ENCODE measurements around the gene COL1A1. TPM values are rescaled to one million over a fixed set of nuclear protein-coding genes. Genes with fewer than 3 reads are reported as not detected.
A peak's percentile ranks its signal among the peaks of the same experiment; 100 is the strongest.

Gene COL1A1
- total RNA-seq, 4 donors from 2014 or later: 20.7 to 123 (median 41.5) TPM

DNA sequence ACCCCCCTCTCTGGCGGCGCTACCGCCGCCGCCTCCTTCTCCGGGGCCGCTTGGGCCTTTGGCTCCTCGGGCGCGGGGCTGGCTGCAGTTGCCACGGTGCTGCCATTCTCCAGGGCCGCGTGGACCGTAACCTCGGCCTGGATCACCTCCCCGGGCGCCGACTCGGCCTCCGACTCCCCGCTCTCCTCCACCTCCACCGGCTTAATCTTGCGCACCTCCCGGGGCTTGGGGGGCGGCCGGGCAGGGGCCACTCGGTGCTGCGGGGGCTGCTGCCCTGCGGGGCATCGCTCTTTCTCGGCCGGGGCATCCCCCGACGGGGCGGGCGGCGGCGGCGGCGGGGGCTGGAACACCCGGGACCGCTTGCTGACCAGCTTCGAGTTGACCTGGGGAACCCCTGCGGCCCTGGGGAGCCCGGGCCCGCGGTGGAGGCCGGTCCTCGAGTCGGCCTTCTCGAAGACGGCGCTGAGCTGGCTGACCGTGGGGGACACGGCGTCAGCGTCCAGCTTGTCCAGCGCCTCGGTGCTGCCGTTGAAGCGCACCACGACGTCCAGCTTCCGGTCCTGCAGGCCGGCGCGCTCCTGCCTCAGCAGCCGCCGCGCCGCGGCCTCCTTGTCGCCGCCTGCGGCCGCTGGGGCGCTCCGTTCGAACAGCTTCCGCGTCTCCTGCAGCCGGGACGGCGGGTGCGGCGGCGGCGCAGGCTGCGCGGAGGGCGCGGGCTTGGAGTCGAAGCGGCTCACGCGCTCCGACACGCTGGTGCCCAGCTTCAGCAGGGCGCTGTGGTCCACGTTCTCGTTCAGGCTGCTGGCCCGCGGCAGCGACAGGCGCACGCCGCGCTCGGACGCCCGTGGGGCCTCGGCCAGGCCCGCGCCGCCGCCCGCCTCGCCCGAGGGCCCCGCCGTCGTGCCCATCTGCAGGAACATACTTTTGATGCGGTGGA is 51.7 kb downstream of the COL1A1 start:
- WGBS: 8% methylated on average over 2 of the region's 123 CpGs
- DNase-seq (ENCODE audit: extremely low spot score): no peak
- no peaks in the 10 kb centered on the region for H3K27me3 ChIP-seq
- peak overlapping the region; percentile 76 to 91 (median 78) for H3K4me3 ChIP-seq
- peaks cover 0 to 10% (median 6%) of the 10 kb centered on the region in 4 donors for H3K36me3 ChIP-seq
- no peaks in the 10 kb centered on the region for H3K9me3 ChIP-seq
- intact Hi-C loops (cut with DNase I): loop anchor here (5.0 kb wide), 1 partner anchor 37 kb away; no protein-coding TSS in a partner anchor
- H3K27ac ChIP-seq (replicated peaks in 1 of 4): peak overlapping the region; percentile 87 to 95 (median 94)
- TF ChIP-seq, protein P1, sequence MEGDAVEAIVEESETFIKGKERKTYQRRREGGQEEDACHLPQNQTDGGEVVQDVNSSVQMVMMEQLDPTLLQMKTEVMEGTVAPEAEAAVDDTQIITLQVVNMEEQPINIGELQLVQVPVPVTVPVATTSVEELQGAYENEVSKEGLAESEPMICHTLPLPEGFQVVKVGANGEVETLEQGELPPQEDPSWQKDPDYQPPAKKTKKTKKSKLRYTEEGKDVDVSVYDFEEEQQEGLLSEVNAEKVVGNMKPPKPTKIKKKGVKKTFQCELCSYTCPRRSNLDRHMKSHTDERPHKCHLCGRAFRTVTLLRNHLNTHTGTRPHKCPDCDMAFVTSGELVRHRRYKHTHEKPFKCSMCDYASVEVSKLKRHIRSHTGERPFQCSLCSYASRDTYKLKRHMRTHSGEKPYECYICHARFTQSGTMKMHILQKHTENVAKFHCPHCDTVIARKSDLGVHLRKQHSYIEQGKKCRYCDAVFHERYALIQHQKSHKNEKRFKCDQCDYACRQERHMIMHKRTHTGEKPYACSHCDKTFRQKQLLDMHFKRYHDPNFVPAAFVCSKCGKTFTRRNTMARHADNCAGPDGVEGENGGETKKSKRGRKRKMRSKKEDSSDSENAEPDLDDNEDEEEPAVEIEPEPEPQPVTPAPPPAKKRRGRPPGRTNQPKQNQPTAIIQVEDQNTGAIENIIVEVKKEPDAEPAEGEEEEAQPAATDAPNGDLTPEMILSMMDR (IDR thresholded peaks at IDR 0.05): peak in 1 of 3 experiments; percentile 38
- TF ChIP-seq POLR2AphosphoS5 (IDR thresholded peaks at IDR 0.05): peak in 1 of 2 donors; percentile 10
- no peak for TF ChIP-seq POLR2A (IDR thresholded peaks at IDR 0.05; ENCODE audit: low read depth)
- TF ChIP-seq EP300 (IDR thresholded peaks at IDR 0.05): no peak
- peaks cover 63 to 95% (median 90%) of the 10 kb centered on the region in 4 donors for H3K4me1 ChIP-seq

DNA sequence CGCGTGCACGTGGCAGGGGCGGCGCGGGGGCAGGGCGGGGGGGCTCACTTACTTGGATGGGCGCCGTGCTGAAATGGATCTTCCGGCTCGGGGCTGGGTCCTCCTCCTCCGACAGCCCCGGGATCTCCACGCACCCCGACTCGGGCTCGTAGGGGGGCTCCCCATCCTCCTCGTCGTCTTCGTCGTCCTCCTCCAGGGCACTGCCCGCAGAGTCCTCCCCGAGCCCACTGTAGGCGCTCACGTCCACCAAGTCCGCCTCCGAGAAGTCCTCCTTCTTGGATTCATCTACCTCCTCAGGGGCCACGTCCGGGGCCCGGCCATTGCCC is 52.4 kb downstream of the COL1A1 start:
- no peak for DNase-seq (ENCODE audit: extremely low spot score)
- H3K27ac ChIP-seq (replicated peaks in 1 of 4): peak overlapping the region; percentile 87 to 95 (median 94)
- H3K4me3 ChIP-seq: peak overlapping the region; percentile 76 to 91 (median 78)
- H3K36me3 ChIP-seq: peaks cover 3 to 16% (median 13%) of the 10 kb centered on the region in 4 donors
- no CpG with 5 or more reads among the region's 30 CpGs for WGBS
- no peak for TF ChIP-seq POLR2AphosphoS5 (IDR thresholded peaks at IDR 0.05)
- TF ChIP-seq, protein P1 (IDR thresholded peaks at IDR 0.05): no peak
- no peak for TF ChIP-seq POLR2A (IDR thresholded peaks at IDR 0.05; ENCODE audit: low read depth)
- TF ChIP-seq EP300 (IDR thresholded peaks at IDR 0.05): no peak
- H3K4me1 ChIP-seq: peaks cover 57 to 95% (median 89%) of the 10 kb centered on the region in 4 donors
- H3K9me3 ChIP-seq: no peaks in the 10 kb centered on the region
- no peaks in the 10 kb centered on the region for H3K27me3 ChIP-seq
- intact Hi-C loops (cut with DNase I): loop anchor here (5.0 kb wide), 1 partner anchor 37 kb away; no protein-coding TSS in a partner anchor

DNA sequence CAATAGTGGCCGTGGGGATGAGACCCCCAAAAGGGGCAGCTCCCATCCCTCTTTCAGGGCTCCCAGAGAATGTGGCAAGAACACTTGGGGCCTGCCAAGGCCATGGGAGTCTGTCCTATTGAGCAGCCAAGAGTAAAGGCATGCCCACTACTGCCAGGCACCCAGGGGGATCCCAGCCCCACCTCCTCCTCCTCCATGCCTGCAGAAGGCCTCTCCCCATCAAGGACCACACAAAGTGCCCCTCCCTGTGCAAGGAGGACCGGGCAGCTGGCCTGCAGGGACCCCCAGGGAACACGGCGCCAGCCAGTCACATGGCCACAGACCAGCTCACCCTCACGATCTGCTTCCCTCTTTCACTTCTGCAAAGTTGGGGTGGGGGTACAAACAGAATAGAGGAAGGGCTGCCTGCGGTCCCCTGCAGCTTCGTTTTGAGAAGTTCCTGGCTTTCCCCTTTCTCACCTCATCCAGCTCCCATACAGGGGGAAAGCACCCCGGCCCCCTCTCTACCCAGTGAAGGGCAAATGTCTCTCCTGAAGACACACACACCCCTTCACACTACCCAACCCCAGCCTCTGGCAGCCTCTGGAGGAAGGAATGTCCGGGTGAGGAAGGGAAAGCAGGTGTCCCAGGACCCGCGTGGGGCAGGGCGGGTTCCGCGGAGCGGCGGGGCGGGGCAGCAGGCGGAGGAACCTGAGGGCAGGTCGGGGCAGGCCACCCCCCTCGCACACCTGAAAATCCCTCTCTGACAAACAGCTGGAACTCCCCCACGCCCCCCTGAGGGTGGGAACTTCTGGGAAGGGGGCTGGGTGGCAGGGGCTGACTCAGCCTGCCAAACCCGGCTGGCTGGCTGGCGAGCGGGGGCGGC is 53.0 kb downstream of the COL1A1 start:
- TF ChIP-seq, protein P1 (IDR thresholded peaks at IDR 0.05): peak; percentile 12 to 27 (median 22)
- TF ChIP-seq POLR2A (IDR thresholded peaks at IDR 0.05; ENCODE audit: low read depth): no peak
- TF ChIP-seq EP300 (IDR thresholded peaks at IDR 0.05): no peak
- no peak for TF ChIP-seq POLR2AphosphoS5 (IDR thresholded peaks at IDR 0.05)
- Histone ChIP-seq H3K27me3 (no peaks in the 10 kb centered on the region), H3K9me3 (no peaks in the 10 kb centered on the region), H3K4me3 (peak overlapping the region; percentile 76 to 91 (median 78)), H3K36me3 (peaks cover 9 to 22% (median 19%) of the 10 kb centered on the region in 4 donors), H3K27ac (replicated peaks in 1 of 4) (peak overlapping the region; percentile 87 to 95 (median 94)), H3K4me1 (peaks cover 51 to 94% (median 85%) of the 10 kb centered on the region in 4 donors)
- DNase-seq (ENCODE audit: extremely low spot score): no peak
- intact Hi-C loops (cut with DNase I): loop anchor here (5.0 kb wide), 1 partner anchor 36 kb away; no protein-coding TSS in a partner anchor
- WGBS: 0% methylated on average over 8 of the region's 25 CpGs

DNA sequence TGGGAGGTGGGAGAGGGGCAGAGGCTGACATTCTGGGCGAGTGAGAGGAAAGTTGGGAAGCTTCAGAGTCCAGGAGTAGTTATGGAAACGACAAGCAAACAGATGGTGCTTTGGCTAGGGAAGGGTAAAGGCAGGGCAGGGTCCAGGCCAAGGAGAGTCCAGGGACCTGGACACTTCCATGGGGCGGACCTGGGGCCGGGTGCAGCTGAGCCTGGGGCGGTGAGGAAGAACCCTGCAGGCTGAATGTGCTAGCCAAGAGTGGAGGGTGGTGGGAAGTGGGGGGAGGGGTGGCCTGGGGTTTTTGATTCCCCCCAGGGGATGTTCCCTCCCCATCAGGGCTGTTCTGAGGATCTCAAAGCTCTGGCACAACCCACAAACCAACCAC is 53.6 kb downstream of the COL1A1 start:
- TF ChIP-seq, protein P1 (IDR thresholded peaks at IDR 0.05): no peak
- no peak for TF ChIP-seq EP300 (IDR thresholded peaks at IDR 0.05)
- no peak for TF ChIP-seq POLR2A (IDR thresholded peaks at IDR 0.05; ENCODE audit: low read depth)
- no peak for TF ChIP-seq POLR2AphosphoS5 (IDR thresholded peaks at IDR 0.05)
- Histone ChIP-seq H3K9me3 (no peaks in the 10 kb centered on the region), H3K4me1 (peaks cover 47 to 94% (median 82%) of the 10 kb centered on the region in 4 donors), H3K36me3 (peaks cover 15 to 28% (median 25%) of the 10 kb centered on the region in 4 donors), H3K27me3 (no peaks in the 10 kb centered on the region), H3K27ac (replicated peaks in 1 of 4) (peak overlapping the region; percentile 87 to 95 (median 94)), H3K4me3 (peak overlapping the region; percentile 76 to 91 (median 78))
- intact Hi-C loops (cut with DNase I): loop anchor here (5.0 kb wide), 1 partner anchor 36 kb away; no protein-coding TSS in a partner anchor
- DNase-seq (ENCODE audit: extremely low spot score): no peak
- WGBS: 6% methylated on average over 5 of the region's 5 CpGs

Measured in esophagus muscularis mucosa (tissue), 4 donors.